H1 (cell line): ENCODE results near the gene HOATZ. TPM values are rescaled to one million over a fixed set of nuclear protein-coding genes. Genes with fewer than 3 reads are reported as not detected.

ENCODE experiments used
- CHD1 ChIP-seq: IDR thresholded peaks from 2 replicates; pipeline ENCODE4 v1.6.1; 2012; ENCODE audit warnings: low read depth, low read length, improper control_type of control experiment
- HDAC6 ChIP-seq: IDR thresholded peaks from one replicate; pipeline ENCODE4 v1.7.1; 2012; ENCODE audit warnings: low read depth, mild to moderate bottlenecking, inconsistent platforms, low read length, moderate library complexity
- MAFK ChIP-seq: IDR thresholded peaks from 2 replicates; pipeline ENCODE4 v1.6.1; 2012; ENCODE audit warnings: low read depth, mild to moderate bottlenecking, improper control_type of control experiment, low read length
- PHF8 ChIP-seq: fragments of 200-600 bp; sonication (generic); conservative IDR thresholded peaks from 2 replicates; pipeline ENCODE4 v1.7.1; 2012; ENCODE audit warnings: low read depth, mild to moderate bottlenecking, inconsistent platforms, low read length, moderate library complexity
- RFX5 ChIP-seq: IDR thresholded peaks from 2 replicates; pipeline ENCODE4 v1.6.1; 2011; ENCODE audit warnings: low read depth, low read length, improper control_type of control experiment, borderline replicate concordance
- SRF ChIP-seq: IDR thresholded peaks from 2 replicates; pipeline ENCODE4 v1.6.1; 2011; ENCODE audit warnings: mild to moderate bottlenecking, low read depth, low read length, moderate library complexity
- polyA plus RNA-seq, 7 experiments: library from polyadenylated mRNA; depleted of rRNA in 3 of 7; stranded (reverse) in 5 of 7; unstranded in 2 of 7; fragments of >200 nt in 5 of 7; fragments of 200-250 nt in 2 of 7; gene quantifications; 1 replicate in 5 of 7; 2 replicates in 1 of 7; 4 replicates in 1 of 7; pipeline versions ENCODE4 v1.2.1 to v1.2.3, GENCODE V29; 2011 to 2013; ENCODE audit warnings: missing spikeins in 2 of 7, mixed read lengths in 2 of 7
- total RNA-seq: library from RNA; stranded (reverse); fragmentation: NEBNext Ultra II Directional; extraction: Animal tissue kit (Norgen Biotek cat#: 25700); gene quantifications from 2 replicates; pipeline ENCODE4 v1.2.1, GENCODE V29; 2021
- TF ChIP-seq, protein P1 (sequence below): IDR thresholded peaks from 2 replicates; pipeline ENCODE4 v1.6.1; 2012; ENCODE audit warnings: low read length, inconsistent platforms

Gene HOATZ
- total and polyA plus RNA-seq, 2 of the 8 experiments (the other 6 are each of a cell fraction or from before 2014, with no cell fraction given), result not detected

DNA sequence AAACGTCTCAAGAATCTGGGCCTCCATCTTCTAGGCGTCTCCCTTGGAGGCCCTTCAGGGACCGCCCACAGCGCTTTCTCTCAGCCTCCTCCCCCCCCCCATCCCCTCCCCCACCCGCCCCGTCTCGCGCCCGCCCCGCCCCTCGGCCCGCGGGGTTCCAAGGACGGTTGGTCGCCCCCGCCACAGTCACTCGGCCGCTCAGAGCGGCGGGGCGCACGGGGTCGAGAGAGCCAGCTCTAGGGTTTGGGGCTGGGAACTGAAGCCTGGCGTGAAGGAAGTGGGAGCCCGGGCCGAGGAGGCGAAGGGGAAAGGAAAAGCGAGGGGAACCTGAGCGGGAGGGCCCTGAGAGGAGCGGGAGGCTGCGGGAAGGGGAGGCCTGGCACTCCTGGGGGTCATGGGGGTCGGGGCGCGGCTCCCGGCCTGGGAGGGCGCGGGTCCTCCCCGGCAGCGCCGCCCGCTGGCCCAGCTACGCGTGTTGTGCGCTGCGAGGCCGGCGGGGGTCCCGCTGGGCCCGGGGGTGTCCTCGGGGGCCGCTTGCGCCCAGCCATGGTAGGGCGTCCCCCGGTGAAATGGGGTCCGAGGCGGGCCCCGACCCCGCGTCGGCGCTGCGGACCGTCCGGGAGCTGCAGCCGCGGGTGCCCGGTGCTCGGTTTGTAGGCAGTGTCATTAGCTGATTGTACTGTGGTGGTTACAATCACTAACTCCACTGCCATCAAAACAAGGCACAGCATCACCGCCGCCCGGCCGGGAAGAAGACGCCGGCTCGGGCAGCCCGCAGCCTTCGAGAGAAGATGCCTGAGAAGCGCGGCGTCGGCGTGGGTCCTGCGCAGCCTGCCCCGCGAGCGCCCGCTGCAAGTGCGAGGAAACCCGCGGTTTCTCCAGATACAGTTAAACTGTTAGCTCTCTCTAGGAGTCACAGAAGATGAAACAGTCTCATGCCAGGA is 2.0 kb upstream of the HOATZ start, which contains the start of gene BTG4 (continued):
- no peak for TF ChIP-seq SRF
- TF ChIP-seq PHF8, result peak; percentile 68
- no peak for TF ChIP-seq RFX5
- TF ChIP-seq HDAC6, result no peak
- no peak for TF ChIP-seq CHD1
- TF ChIP-seq MAFK, result no peak
- TF ChIP-seq, protein P1, sequence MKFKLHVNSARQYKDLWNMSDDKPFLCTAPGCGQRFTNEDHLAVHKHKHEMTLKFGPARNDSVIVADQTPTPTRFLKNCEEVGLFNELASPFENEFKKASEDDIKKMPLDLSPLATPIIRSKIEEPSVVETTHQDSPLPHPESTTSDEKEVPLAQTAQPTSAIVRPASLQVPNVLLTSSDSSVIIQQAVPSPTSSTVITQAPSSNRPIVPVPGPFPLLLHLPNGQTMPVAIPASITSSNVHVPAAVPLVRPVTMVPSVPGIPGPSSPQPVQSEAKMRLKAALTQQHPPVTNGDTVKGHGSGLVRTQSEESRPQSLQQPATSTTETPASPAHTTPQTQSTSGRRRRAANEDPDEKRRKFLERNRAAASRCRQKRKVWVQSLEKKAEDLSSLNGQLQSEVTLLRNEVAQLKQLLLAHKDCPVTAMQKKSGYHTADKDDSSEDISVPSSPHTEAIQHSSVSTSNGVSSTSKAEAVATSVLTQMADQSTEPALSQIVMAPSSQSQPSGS, result no peak
